Nucleus accumbens (tissue), 56 donors: ENCODE data around the gene FBXO47.

ENCODE experiments used
- DNase-seq, 56 donors: peaks; one replicate each; lab custom pipeline; 2025; lab: John Stamatoyannopoulos, UW

FBXO47 gene

GRCh38 chr17:38967290-38967738, at the start of gene FBXO47:
FBXO47 (minus strand) TSS chr17:38967403; CDS start chr17:38963025, 4,378 bp downstream.
- peak; percentile 19 to 94 (median 79) for DNase-seq

GRCh38 chr17:39016193-39017153, 49.3 kb upstream of the FBXO47 start:
- DNase-seq = no peak

GRCh38 chr17:39015546-39015935, 48.3 kb upstream of the FBXO47 start:
- no peak for DNase-seq

GRCh38 chr17:39014795-39015545, 47.8 kb upstream of the FBXO47 start:
- DNase-seq = no peak

GRCh38 chr17:39014044-39014794, 47.0 kb upstream of the FBXO47 start:
- DNase-seq = no peak

GRCh38 chr17:39012725-39013124, 45.5 kb upstream of the FBXO47 start:
- DNase-seq = no peak

GRCh38 chr17:39011907-39012468, 44.8 kb upstream of the FBXO47 start:
- DNase-seq = no peak

- DNase-seq = peak in 16 of 56 donors; percentile 9 to 76 (median 38)
Measured at GRCh38 chr17:39009581-39010001, 42.4 kb upstream of the FBXO47 start.

GRCh38 chr17:39008633-39009032, 41.4 kb upstream of the FBXO47 start:
- DNase-seq = no peak

GRCh38 chr17:39002991-39003715, 36.0 kb upstream of the FBXO47 start:
- DNase-seq = peak in 8 of 56 donors; percentile 3 to 35 (median 13)

- peak in 2 of 56 donors; percentile 2 to 4 for DNase-seq
Measured at GRCh38 chr17:39001703-39002637, 34.8 kb upstream of the FBXO47 start.

- DNase-seq = no peak
Measured at GRCh38 chr17:39000021-39000601, 32.9 kb upstream of the FBXO47 start.

- no peak for DNase-seq
Measured at GRCh38 chr17:38996660-38997337, 29.6 kb upstream of the FBXO47 start.

- DNase-seq = no peak
Measured at GRCh38 chr17:38994026-38994425, 26.8 kb upstream of the FBXO47 start.

- DNase-seq = no peak
Measured at GRCh38 chr17:38984666-38985065, 17.5 kb upstream of the FBXO47 start.

- peak in 17 of 56 donors; percentile 0 to 53 (median 10) for DNase-seq
Measured at GRCh38 chr17:38982858-38983746, 15.9 kb upstream of the FBXO47 start.
